ENCODE results near the gene EPC2. TPM values are rescaled to one million over a fixed set of nuclear protein-coding genes. Genes with fewer than 3 reads are reported as not detected.

EPC2 gene
- total and polyA plus RNA-seq, 2 of the 8 experiments (the other 6 are each of a cell fraction or from before 2014, with no cell fraction given), result 16.1 to 25.7 TPM

GRCh38 chr2:148718039-148718438, 73.5 kb downstream of the EPC2 start:
- Histone ChIP-seq H4K20me1 (replicated peaks in 1 of 2; ENCODE audit: control insufficient read depth in 1 of 2, insufficient read depth in 2 of 2, low read length in 2 of 2) (peaks cover 0 to 2% of the 10 kb centered on the region in 2 experiments), H2BK120ac (replicated peaks; ENCODE audit: low read depth, low read length) (no peak overlapping the region), H3K27me3 (replicated peaks in 1 of 4; ENCODE audit: control insufficient read depth in 3 of 4, extremely low read depth in 1 of 4, insufficient read depth in 3 of 4, low read length in 3 of 4) (no peaks in the 10 kb centered on the region), H2AK5ac (ENCODE audit: low read depth, low read length) (no peak overlapping the region), H3K56ac (replicated peaks; ENCODE audit: insufficient read length, low read depth, low read length) (no peak overlapping the region), H3K79me1 (ENCODE audit: low read depth, low read length) (peaks cover 2% of the 10 kb centered on the region), H3K14ac (ENCODE audit: insufficient read length) (no peak overlapping the region), H3K4ac (replicated peaks; ENCODE audit: insufficient read length, low read depth, low read length) (no peak overlapping the region), H2BK5ac (ENCODE audit: low read depth, low read length) (no peak overlapping the region), H2AFZ (ENCODE audit: low read length) (no peak overlapping the region), H3K79me2 (ENCODE audit: control insufficient read depth in 1 of 2, insufficient read depth in 2 of 2, low read length in 2 of 2) (peaks cover 0 to 95% of the 10 kb centered on the region in 2 experiments; a peak in 3 of 4 replicates), H4K8ac (ENCODE audit: extremely low read depth, insufficient read depth, low read length) (no peak overlapping the region), H3K9ac (replicated peaks in 1 of 4; ENCODE audit: extremely low read depth in 1 of 4, low read depth in 3 of 4, low read length in 3 of 4) (no peak overlapping the region), H2BK12ac (ENCODE audit: low read depth, low read length) (no peak overlapping the region), H2BK15ac (ENCODE audit: low read length) (no peak overlapping the region), H3K4me1 (replicated peaks in 1 of 4; ENCODE audit: control insufficient read depth in 3 of 4, insufficient read depth in 4 of 4, low read length in 3 of 4) (peaks cover 0 to 15% (median 4%) of the 10 kb centered on the region in 4 experiments; a peak in 6 of 7 replicates), H3K4me2 (ENCODE audit: insufficient read depth in 1 of 2, low read depth in 2 of 2, low read length in 2 of 2) (no peak overlapping the region), H2BK20ac (ENCODE audit: low read length) (no peak overlapping the region), H3K9me3 (ENCODE audit: insufficient read depth in 2 of 2, low read depth in 1 of 2, low read length in 1 of 2) (no peaks in the 10 kb centered on the region), H3K4me3 (ENCODE audit: extremely low read depth in 1 of 4, insufficient read depth in 2 of 4, low read depth in 3 of 4, low read length in 4 of 4) (no peak overlapping the region), H3K23me2 (ENCODE audit: low read depth, low read length) (no peaks in the 10 kb centered on the region), H4K91ac (replicated peaks; ENCODE audit: insufficient read length, low read length) (no peak overlapping the region), H3K27ac (ENCODE audit: low read depth, low read length) (no peak overlapping the region), H3K18ac (ENCODE audit: extremely low read depth, low read length) (no peak overlapping the region), H3K36me3 (ENCODE audit: control insufficient read depth in 2 of 4, insufficient read depth in 4 of 4, low read length in 3 of 4) (no peaks in the 10 kb centered on the region), H4K5ac (ENCODE audit: insufficient read length, low read depth, low read length) (no peak overlapping the region), H3K23ac (ENCODE audit: insufficient read length) (no peak overlapping the region)
- ChIA-PET CTCF (ENCODE audit: partially characterized antibody) (no interaction called here), POLR2A (ENCODE audit: partially characterized antibody) (no interaction called here)
- DNase-seq (ENCODE audit: low read depth in 1 of 2, low spot score in 2 of 2) (no peak), FAIRE-seq (no peak)
- WGBS, 2 experiments (ENCODE audit: extremely low coverage in 1 of 2, insufficient coverage in 1 of 2, insufficient read length in 1 of 2, insufficient replicate concordance in 2 of 2, low coverage in 1 of 2, low lambda C conversion rate in 2 of 2, missing lambda C conversion rate in 1 of 2), result 74% methylated on average over 3 of the region's 3 CpGs; no CpG with 5 or more reads in 1 of the 2 experiments
- TF ChIP-seq SIX5 (IDR thresholded peaks at IDR 0.05; ENCODE audit: low read depth, low read length) (no peak), ASH2L (IDR thresholded peaks at IDR 0.05; ENCODE audit: low read length) (no peak), SRF (IDR thresholded peaks at IDR 0.05; ENCODE audit: low read depth, low read length) (no peak), MAX (IDR thresholded peaks at IDR 0.05) (no peak), POLR2AphosphoS5 (IDR thresholded peaks at IDR 0.05; ENCODE audit: low read depth, low read length) (no peak), MAFK (IDR thresholded peaks at IDR 0.05; ENCODE audit: low read depth, low read length) (no peak), NRF1 (IDR thresholded peaks at IDR 0.05; ENCODE audit: low read depth, low read length) (no peak), HDAC6 (IDR thresholded peaks at IDR 0.05; ENCODE audit: low read depth, low read length) (no peak), RXRA (IDR thresholded peaks at IDR 0.05; ENCODE audit: insufficient read depth, low read depth, low read length) (no peak), SP2 (IDR thresholded peaks at IDR 0.05; ENCODE audit: low read length) (no peak), SIN3A (conservative IDR thresholded peaks at IDR 0.05 in 1 of 2, IDR thresholded peaks at IDR 0.05 in 1 of 2; ENCODE audit: low read depth in 1 of 2, low read length in 2 of 2) (no peak), BCL11A (IDR thresholded peaks at IDR 0.05; ENCODE audit: low read depth in 2 of 2, low read length in 2 of 2) (no peak)

All from H1 (cell line).